Activated B cell treated with CpG ODN at 0.5 μM for 24 hours (primary cell): ENCODE data around the gene SIAE. TPM values are rescaled to one million over a fixed set of nuclear protein-coding genes. Genes with fewer than 3 reads are reported as not detected.
"Not testable (repeated sequence)": the region's sequence is repeated elsewhere in the genome, so short reads cannot be mapped to it uniquely, and the experiment has no call there.

Experiments
- ATAC-seq: fragments of 200-7000 bp; cut with Tn5 transposase; one replicate; pipeline ENCODE4 v1.10.0; 2021; ENCODE audit warnings: low read depth, mild to moderate bottlenecking, moderate library complexity
- CTCF ChIA-PET: fragments of 350-600 bp; sonication (Branson Sonifier 250); formaldehyde crosslinking; loops from one replicate; lab custom pipeline; 2021; ENCODE audit warnings: antibody characterized with exemption; lab: Charles Lee
- POLR2A ChIA-PET: fragments of 350-600 bp; sonication (Branson Sonifier 250); formaldehyde crosslinking; loops from one replicate; lab custom pipeline; 2021; ENCODE audit warnings: antibody characterized with exemption; lab: Charles Lee
- DNase-seq: peaks from one replicate; pipeline ENCODE4 v3.0.0; 2022
- H3K27ac Mint-ChIP-seq: one replicate; pipeline ENCODE4 v1.8.0; 2020; ENCODE audit warnings: mixed read lengths
- H3K27me3 Mint-ChIP-seq: one replicate; pipeline ENCODE4 v1.8.0; 2021; ENCODE audit warnings: mixed read lengths
- H3K36me3 Mint-ChIP-seq: one replicate; pipeline ENCODE4 v1.8.0; 2021; ENCODE audit warnings: low read depth, mixed read lengths
- H3K4me1 Mint-ChIP-seq: one replicate; pipeline ENCODE4 v1.8.0; 2021; ENCODE audit warnings: mixed read lengths
- H3K4me3 Mint-ChIP-seq: one replicate; pipeline ENCODE4 v1.8.0; 2020; ENCODE audit warnings: mild to moderate bottlenecking, mixed read lengths
- H3K9me3 Mint-ChIP-seq: one replicate; pipeline ENCODE4 v1.8.0; 2020; ENCODE audit warnings: mixed read lengths
- CTCF ChIP-seq: fragments of 200-600 bp; IDR thresholded peaks from one replicate; pipeline ENCODE4 v1.8.0; 2022; ENCODE audit warnings: antibody characterized with exemption, mild to moderate bottlenecking
- intact Hi-C: fragments of 100-400 bp; cut with micrococcal nuclease; formaldehyde crosslinking; loops from one replicate; pipeline ENCODE4 v1.15.1; 2024
- total RNA-seq: library from RNA; stranded (reverse); gene quantifications from 2 replicates; pipeline ENCODE4 v1.2.3, GENCODE V29; 2022

The SIAE gene
- total RNA-seq, 1 donor from 2014 or later: 3.4 TPM

GRCh38 chr11:124605719-124606118 lies 67.8 kb downstream of the SIAE start:
- Mint-ChIP-seq H3K4me1 (peaks cover 2% of the 10 kb centered on the region), H3K27ac (no peak overlapping the region), H3K4me3 (no peak overlapping the region), H3K36me3 (no peaks in the 10 kb centered on the region), H3K9me3 (no peaks in the 10 kb centered on the region), H3K27me3 (peaks cover 8% of the 10 kb centered on the region)
- intact Hi-C loops: no loop called here
- TF ChIP-seq CTCF: no peak
- no peak for ATAC-seq
- DNase-seq: no peak
- ChIA-PET POLR2A (interaction anchor here (0.6 kb wide), 1 partner anchor 8 kb away, joined by 3 read pairs; no protein-coding TSS in a partner anchor), CTCF (no interaction called here)

- CTCF ChIA-PET, intact Hi-C loops, H3K36me3 Mint-ChIP-seq, H3K27ac Mint-ChIP-seq, DNase-seq, ATAC-seq, POLR2A ChIA-PET, H3K4me3 Mint-ChIP-seq, H3K9me3 Mint-ChIP-seq, H3K4me1 Mint-ChIP-seq: not testable (repeated sequence)
- peaks cover 17% of the 10 kb centered on the region for H3K27me3 Mint-ChIP-seq
Measured at GRCh38 chr11:124602723-124603122, 70.8 kb downstream of the SIAE start.

GRCh38 chr11:124602193-124602592 lies 71.3 kb downstream of the SIAE start:
- CTCF ChIA-PET: no interaction called here
- POLR2A ChIA-PET: no interaction called here
- intact Hi-C loops: no loop called here
- peaks cover 2% of the 10 kb centered on the region for H3K4me1 Mint-ChIP-seq
- H3K27ac Mint-ChIP-seq: no peak overlapping the region
- no peak for TF ChIP-seq CTCF
- peaks cover 21% of the 10 kb centered on the region for H3K27me3 Mint-ChIP-seq
- no peak for DNase-seq
- no peaks in the 10 kb centered on the region for H3K9me3 Mint-ChIP-seq
- H3K4me3 Mint-ChIP-seq: no peak overlapping the region
- H3K36me3 Mint-ChIP-seq: no peaks in the 10 kb centered on the region
- no peak for ATAC-seq

GRCh38 chr11:124600621-124601320 lies 72.8 kb downstream of the SIAE start:
- ChIA-PET POLR2A (no interaction called here), CTCF (no interaction called here)
- Mint-ChIP-seq H3K4me1 (peaks cover 1% of the 10 kb centered on the region), H3K36me3 (no peaks in the 10 kb centered on the region), H3K27me3 (peaks cover 25% of the 10 kb centered on the region), H3K27ac (no peak overlapping the region), H3K9me3 (no peaks in the 10 kb centered on the region), H3K4me3 (no peak overlapping the region)
- ATAC-seq (no peak), DNase-seq (no peak)
- intact Hi-C loops: no loop called here
- TF ChIP-seq CTCF: no peak

GRCh38 chr11:124597626-124598025 lies 75.9 kb downstream of the SIAE start:
- peaks cover 22% of the 10 kb centered on the region for H3K27me3 Mint-ChIP-seq
- intact Hi-C loops: no loop called here
- no peaks in the 10 kb centered on the region for H3K9me3 Mint-ChIP-seq
- POLR2A ChIA-PET: no interaction called here
- TF ChIP-seq CTCF: no peak
- DNase-seq: no peak
- no peak for ATAC-seq
- H3K27ac Mint-ChIP-seq: no peak overlapping the region
- CTCF ChIA-PET: no interaction called here
- no peak overlapping the region for H3K4me3 Mint-ChIP-seq
- H3K4me1 Mint-ChIP-seq: no peaks in the 10 kb centered on the region
- no peaks in the 10 kb centered on the region for H3K36me3 Mint-ChIP-seq
